ENCODE data around the gene PGA4.

PGA4 gene

DNA sequence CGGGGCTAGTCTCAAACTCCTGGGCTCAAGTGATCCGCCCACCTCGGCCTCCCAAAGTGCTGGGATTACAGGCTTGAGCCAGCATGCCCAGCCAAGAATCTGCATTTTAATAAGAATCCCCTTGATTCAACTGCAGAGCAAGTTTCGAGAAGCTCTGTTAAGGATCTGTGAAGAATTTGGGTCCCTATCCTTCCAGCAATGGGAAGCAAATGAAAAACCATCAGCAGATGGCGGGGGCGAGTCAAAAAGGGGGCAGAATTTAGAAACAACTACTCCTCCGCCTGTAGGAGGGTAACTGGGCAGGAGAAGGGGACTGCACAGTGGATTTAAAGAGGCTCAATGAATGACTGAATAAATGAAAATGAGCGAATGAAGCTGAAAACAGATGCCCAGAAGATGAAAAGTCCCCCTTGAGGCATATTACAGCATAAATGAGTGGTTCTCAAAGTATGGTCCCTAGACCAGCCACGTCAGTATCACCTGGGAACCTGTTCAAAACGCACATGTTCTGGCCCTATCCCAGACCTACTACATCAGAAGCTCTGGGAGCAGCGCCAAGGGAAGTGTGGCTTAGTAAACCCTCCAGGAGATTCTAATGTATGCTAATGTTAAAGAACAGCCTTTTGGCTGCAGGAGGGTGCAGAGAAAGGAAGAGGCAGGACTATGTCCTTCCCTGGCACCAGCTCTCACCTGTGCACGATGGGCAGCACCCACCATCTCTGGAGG, 58.0 kb downstream of the PGA4 start:
- no peak for DNase-seq (ENCODE audit: low read depth in 3 of 3)

GRCh38 chr11:61280883-61281580, 58.9 kb downstream of the PGA4 start:
- no peak for DNase-seq (ENCODE audit: low read depth in 3 of 3)
